GM18517 (cell line): Measurements from ENCODE around the gene PSEN2.
"Not testable (repeated sequence)": the region's sequence is repeated elsewhere in the genome, so short reads cannot be mapped to it uniquely, and the experiment has no call there.

Experiments used
- ATAC-seq: cut with Tn5 transposase; IDR thresholded peaks from one replicate; pipeline ENCODE4 v1.9.1; 2021; ENCODE audit warnings: mild to moderate bottlenecking, moderate library complexity; ENCODE audit not compliant: unreplicated experiment

Gene PSEN2

DNA sequence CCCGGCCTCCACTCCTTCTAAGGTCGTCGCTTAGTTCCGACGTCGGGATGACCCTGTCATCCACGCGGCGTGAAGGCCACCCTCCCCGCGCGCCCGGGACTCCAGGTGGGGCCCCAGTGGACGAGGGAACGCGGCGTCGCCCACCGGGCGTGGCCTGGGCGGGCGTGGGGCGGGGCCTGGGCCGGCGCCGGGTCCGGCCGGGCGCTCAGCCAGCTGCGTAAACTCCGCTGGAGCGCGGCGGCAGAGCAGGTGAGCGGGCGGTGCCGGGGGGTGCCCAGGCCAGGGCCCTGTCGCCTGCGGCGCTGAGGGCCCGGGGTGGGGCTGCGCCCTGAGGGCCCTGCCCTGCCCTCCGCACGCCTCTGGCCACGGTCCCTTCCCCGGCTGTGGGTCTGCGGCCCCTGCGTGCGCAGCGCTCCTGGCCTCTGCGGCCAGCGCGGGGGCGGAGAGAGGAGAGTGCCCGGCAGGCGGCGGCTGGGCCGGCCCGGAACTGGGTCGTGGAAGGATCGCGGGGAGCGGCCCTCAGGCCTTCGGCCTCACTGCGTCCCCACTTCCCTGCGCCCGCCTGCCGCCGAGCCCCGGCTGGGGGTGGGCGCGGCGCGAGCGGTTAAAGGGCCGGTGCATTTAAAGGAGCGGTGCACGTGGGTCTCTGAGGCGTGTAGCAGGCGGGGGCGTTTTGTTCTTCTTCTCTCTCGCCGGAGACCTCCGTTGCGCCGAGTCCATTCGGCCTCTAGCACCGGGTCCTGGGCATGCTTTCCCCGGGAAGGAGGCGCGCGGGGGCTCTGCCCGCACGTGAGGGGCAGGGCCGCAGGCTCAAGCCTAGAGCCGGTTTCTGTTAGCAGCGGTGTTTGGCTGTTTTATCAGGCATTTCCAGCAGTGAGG lies at the start of gene PSEN2:
Gene PSEN2, plus strand, starts transcription at position 216 of the 879 bp plus-strand sequence. CDS start 11,292 bp downstream, outside the sequence.
- ATAC-seq, result peak; percentile 86

DNA sequence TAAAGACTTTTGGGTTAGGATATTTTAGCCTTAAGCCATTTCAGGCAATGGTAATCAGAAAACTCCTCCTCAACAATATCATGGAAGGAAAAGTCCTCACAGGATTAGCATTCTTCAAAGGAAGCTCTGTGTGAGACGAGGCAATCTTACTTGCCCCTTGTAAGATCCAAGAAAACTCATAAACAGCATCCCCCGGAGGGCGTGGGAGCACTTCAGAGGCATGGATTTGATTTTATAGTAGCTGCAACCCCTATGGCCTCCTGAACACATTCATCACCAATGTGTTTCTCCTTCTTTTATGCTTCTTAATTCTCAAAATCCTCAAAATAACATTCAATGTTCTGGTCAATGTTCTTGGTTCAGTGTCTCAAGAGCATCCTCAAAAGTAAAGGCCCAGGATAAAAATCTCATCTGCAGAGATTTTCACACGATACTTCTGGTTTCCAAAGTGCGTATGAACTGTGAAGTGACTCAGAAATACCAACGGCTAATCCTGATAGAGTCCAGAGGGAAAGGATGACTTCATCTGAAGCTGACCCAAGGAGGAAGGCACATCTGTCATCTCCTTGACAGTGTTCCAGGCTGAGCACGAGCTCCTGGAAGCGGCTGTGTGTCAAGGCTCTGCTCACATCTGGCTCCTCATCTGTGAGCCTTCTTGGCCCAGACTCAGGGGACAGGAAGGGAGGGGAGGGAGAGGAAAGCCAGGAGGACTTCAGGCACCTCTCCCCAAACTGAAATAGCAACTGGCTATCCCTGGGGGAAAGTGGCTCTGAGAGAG lies 49.3 kb upstream of the PSEN2 start:
- no peak for ATAC-seq

DNA sequence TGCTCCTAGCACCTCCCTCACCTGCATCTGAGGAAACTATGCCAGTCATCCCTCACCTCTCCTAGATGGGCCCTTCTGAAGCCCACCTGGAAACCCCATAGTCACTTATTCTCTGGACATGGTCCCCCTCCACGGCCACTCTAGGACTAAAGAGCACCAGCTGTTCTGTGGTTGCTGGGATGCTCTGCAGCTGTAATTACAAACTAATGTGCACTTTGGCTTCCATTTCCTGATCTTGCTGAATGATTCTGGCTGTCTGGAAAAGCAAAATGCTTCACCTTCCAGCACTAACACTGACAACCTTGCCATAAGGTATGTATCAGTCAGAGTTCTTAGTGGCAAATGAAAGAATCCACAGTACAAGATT lies 48.7 kb upstream of the PSEN2 start:
- no peak for ATAC-seq

DNA sequence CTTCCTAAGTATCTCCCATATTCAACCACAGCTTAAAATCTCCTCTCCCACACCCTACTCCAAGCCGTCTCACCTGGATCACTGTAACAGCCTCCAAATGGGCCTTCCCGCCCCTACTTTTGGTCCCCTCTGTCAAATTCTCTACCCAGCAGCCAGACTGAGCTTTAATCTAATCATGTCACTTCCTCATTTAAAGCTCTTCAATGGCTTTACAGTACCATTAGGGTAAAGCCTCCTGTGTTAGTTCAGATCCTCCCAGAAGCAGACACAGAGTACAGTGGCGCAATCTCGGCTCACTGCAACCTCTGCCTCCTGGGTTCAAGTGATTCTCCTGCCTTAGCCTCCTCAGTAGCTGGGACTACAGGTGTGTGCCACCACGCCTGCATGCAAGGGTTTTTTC lies 46.8 kb upstream of the PSEN2 start:
- ATAC-seq, result no peak

DNA sequence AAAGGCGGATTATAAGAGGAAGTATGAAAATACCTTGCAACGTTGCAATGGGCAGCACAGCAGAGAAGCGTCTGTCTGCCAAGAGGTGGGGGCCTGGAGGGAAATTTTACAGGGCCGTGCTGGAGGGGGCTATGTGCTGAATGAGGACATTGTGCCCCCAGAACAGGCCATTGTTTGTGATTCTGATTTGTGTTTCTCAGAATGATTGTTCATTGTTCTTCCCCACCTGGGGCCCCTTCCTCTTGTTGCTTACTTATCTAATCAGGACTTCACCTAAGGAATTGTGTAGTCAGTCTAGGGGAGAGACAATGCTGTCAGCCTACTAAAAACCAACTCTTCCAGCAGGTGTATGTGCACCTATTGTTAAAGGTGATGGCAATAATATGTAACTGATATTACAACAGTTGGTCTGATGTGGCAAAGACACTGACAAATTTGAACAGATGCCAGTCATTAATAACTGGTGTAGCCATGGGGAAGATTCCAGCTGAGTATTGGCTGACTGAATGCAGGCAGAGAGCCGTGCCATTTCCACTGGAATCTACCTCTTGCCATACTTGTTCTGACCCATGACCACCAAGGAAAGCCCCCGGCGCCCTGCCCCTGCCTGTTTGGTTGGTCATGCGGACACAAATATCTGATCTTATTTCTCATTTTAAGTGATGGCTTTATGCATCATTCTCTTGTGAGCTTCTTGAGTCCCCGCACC lies 45.2 kb upstream of the PSEN2 start:
- ATAC-seq, result no peak

DNA sequence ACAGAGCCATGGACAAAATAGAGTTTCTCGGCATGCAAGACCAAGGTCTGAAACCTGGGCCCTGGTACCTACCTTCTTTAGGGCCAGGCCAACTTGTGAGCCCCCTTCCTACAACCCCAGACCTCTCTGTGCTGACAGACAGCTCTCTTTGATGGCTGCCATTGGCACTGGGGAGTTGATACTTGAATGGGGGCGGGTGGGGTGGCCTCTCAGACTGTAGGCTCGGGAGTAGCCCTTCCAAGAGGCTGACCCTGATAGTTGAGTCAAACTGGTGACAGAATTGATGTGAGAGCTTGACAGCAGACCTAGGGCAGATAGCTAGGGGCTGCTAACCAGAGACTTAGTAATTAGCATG lies 44.7 kb upstream of the PSEN2 start:
- no peak for ATAC-seq

DNA sequence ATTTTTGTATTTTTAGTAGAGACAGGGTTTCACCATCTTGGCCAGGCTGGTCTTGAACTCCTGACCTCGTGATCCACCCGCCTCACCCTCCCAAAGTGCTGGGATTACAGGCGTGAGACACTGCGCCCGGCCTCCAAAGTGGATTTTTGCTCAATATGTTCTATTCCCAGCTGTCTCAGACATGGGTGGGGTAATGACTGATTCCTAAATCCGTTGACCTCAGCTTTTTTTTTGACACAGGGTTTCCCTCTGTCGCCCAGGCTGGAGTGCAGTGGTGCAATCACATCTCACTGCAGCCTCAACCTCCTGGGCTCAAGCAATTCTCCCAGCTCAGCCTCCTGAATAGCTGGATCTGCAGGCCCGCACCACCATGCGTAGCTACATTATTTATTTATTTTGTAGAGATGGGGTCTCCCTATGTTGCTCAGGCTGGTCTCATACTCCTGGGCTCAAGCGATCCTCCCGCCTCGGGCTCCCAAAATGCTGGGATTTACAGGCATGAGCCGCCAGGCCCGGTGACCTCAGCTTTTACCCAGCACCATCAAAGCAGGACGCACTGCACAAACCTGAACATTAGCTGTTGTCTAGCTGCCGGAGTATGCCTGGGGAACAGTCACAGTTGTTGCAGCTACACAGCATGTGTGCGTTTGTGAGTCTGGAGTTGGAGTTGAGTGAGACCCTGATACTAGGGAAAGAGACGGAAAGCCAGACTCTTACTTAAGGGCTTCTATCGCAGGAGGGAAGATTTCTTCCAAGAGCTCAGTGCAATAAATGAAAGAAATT lies 43.7 kb upstream of the PSEN2 start:
- ATAC-seq, result no peak

DNA sequence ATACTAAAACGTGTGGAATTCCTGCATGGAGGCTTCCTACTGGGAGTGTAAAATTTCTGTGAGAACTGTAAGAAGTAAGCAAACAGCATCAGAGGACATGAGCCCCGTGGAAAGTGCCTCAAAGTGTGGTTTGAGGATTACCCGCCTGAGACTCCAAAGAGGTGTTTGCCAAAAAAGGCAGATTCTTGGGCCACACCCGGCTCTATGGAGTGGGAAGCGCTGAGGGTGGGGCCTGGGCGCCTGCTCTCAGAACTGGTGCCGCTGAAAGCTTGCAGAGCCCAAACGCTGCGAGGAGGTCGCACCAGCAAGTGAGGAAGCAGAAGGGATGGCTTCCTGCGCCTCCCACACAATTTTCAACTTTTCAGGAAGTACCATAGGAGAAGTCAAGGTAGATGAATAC lies 43.0 kb upstream of the PSEN2 start:
- no peak for ATAC-seq

DNA sequence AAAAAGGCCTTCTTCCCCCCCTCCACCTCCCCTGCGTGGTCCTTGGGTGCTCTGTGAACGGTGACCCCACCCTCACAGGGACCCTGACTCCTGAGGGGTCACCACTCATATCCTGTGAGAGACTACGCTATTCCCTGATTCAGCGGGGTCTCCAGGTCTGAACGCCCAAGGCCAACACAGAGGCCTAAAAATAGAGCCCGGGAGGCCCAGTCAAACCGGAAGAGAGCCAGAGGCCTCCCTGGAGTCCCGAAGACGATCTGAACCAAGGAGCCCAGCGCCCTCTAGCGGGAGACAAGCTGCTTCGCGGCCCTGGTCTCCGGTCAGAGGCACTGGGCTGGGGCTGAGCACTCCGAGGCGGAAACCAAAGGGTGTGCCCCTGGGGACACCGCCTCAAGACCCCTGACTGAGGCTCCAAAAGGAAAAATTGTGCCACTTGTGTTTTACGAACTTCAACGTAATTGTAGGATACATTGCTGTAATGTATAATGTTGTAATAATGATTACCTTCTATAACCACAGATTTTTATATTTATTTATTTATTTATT lies 42.4 kb upstream of the PSEN2 start:
- ATAC-seq, result peak; percentile 93

DNA sequence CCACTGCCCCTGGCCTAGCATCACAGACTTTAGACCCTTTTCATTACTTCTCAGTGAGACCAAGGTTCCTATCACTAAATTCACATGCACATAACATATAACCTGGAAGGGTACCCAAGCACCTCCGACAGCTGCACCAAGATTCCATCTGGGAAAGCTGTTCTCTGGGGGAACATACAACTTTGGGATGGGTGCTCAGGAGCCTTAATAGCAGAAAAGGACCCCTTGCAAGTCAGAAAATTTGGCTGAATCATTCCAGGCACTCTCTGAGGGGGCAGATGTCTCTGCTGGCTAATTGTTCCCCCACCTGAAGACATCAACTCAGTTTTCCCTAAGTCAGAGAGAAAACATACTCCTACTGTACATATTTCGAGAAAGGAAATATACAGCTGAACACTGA lies 41.3 kb upstream of the PSEN2 start:
- no peak for ATAC-seq

DNA sequence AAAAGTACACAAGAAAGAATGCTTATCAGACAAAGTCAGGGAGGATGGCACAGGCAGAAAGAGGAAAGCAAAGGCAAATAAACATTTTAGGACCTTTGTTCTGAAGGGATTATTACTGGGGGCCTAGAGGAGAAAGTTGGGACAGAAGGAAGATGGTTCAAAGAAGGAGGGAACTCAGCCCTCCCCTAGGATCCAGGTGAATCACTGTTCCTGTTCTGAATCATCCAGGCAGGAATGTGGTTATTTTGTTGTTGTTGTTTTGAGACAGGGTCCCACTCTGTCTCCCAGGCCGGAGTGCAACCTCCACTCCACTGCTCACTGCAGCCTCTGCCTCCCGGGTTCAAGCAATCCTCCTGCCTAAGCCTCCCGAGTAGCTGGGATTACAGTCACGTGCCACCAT lies 38.5 kb upstream of the PSEN2 start:
- ATAC-seq, result no peak

DNA sequence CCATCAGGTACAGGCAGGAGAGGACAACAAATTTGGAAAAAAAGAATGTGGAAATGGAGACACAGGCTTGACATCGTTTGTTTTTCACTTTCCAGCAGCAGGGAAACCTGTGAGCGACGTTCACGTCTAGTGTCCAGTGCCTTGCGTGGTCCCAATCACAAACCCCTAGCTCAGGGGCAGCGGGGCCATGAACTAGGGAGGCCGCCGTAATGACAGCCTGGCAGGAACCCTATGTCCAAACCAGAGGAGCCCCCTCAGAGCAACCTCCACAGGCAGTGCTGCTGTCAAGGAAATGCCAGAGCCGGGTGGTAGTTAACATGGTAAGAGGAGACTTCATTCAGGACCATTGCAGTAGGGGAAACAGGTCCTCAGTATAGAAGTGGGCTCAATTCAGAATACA lies 37.8 kb upstream of the PSEN2 start:
- ATAC-seq, result no peak

DNA sequence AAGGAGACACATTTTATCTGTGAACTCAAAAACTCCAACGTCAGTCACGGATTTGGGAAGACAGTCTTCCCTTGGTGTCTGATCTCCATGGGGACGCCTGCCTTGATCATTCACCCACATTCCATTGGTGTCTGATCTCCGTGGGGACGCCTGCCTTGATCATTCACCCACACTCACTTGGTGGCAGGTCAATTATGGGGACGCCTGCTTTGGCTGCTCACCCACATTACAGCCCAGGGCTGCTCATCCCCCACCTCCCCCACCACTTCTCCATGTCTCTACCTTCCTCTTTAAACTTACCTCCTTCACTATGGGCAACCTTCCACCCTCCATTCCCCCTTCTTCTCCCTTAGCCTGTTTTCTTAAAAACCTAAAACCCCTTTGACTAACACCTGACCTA lies 36.2 kb upstream of the PSEN2 start:
- not testable (repeated sequence) for ATAC-seq

DNA sequence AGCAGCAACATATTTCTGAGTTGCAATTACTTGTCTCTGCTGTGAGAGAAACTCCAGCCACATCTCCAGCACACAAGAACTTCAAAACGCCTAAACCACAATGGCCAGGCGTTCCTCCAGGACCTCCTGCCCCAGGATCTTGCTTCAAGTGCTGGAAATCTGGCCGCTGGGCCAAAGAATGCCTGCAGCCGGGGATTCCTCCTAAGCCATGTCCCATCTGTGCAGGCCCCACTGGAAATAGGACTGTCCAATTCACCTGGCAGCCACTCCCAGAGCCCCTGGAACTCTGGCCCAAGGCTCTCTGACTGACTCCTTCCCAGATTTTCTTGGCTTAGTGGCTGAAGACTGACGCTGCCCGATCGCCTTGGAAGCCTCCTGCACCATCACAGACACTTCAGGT lies 35.0 kb upstream of the PSEN2 start:
- ATAC-seq, result not testable (repeated sequence)

DNA sequence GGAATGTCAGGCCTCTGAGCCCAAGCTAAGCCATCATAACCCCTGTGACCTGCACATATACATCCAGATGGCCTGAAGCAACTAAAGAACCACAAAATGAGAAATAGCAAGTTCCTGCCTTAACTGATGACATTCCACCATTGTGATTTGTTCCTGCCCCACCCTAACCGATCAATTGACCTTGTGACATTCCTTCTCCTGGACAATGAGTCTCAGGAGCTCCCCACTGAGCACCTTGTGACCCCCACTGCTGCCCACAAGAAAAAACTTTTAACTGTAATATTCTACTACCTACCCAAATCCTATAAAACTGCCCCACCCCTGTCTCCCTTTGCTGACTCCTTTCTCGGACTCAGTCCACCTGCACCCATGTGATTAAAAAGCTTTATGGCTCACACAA lies 32.5 kb upstream of the PSEN2 start:
- ATAC-seq, result not testable (repeated sequence)

DNA sequence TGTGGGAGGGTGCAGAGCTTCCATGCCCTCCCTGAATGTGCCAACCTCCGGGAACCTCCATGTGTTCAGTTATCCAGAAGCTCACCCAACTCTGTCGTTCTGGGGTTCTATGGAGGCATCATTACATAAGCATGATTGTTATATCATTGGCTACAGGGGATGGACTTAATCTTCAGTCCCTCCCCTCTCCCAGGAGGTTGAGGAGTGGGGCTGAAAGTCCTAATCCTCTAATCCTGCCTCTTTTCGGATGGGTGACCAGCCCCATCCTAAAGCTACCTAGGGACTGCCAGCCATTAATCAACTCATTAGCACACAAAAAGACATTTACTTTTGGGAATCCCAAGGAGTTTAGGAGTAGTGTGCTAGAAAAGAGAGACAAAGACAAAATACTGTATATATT lies 32.0 kb upstream of the PSEN2 start:
- ATAC-seq, result no peak

DNA sequence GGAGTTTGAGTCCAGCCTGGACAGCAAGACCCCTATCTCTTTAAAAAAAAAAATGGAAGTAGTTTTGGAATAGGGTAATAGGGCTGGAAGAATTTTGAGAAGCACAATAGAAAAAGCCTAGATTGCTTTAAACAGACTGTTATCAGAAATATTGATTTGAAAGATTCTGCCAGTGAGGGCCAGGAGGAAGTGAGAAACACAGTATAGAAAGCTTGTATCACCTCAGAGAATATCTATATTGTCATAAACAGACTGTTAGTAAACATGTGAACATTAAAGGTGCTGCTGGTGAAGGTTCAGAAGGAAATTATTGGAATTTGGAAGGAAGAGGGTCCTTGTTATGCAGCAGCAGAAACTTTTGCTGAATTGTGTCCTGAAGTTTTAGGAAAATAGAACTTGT lies 24.8 kb upstream of the PSEN2 start:
- ATAC-seq, result no peak

DNA sequence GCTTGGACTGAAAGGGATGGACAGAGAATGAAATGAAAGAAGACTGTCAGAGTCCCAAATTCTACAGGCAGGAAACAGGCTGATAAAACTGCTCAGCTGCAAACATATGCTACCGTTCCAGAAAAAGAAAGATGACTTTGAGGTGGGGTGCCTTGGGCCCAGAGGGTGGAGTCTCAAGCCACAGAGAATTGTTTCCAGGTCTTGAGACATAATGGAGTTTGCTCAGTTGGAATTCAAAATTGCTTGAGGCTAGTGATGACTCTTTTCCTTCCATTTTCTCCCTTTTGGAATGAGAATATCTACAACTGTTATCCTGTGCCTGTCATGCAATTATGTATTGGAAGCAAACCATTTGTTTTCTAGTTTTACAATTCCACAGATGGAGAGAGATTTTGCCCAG lies 23.6 kb upstream of the PSEN2 start:
- no peak for ATAC-seq

DNA sequence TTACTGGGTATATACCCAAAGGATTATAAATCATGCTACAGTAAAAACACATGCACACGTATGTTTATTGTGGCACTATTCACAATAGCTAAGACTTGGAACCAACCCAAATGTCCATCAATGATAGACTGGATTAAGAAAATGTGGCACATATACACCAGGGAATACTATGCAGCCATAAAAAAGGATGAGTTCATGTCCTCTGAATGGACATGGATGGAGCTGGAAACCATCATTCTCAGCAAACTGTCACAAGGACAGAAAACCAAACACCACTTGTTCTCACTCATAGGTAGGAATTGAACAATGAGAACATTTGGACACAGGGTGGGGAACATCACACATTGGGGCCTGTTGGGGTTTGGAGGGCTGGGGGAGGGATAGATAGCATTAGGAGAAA lies 15.9 kb upstream of the PSEN2 start:
- ATAC-seq, result not testable (repeated sequence)

DNA sequence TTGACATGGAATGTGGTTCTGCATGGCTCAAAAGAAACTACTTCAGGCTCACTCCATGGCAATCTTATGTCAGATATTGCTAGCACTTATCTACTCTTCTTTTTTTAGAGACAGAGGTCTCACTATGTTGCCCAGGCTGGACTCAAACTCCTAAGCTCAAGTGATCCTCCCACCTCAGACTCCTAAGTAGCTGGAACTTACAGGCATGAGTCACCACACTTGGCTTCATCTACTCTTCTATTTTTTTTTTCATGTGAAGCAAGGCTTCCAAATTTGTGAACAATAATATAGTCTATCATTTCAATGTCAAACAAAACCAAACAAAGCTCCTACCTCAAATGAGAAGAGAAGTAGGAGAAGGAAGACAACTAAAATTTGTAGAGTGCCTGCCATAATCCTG lies 7.5 kb upstream of the PSEN2 start:
- no peak for ATAC-seq

DNA sequence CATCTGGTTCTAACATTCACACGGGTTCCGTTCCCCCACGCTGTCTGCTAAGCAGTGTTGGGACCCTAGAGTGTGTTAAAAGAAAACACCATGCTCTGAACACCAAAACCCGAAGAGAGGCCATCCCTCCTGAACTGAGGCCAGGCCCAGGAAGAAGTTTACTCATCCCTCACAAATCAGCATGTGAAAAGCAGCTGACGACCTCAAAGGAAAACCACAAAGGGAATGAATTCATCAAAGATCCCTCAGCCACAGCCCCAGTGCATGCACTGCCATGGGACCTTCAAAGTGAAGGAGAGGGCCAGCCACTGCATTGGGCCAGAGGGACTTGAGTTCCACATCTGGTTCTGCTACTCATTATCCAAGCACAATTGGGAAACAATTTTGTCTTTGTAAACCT lies 7.0 kb upstream of the PSEN2 start:
- ATAC-seq, result no peak
